HG03045 (cell line): ENCODE measurements around the gene ALG9.
A peak's percentile ranks its signal among the peaks of the same experiment; 100 is the strongest.
"Not testable (repeated sequence)": the region's sequence is repeated elsewhere in the genome, so short reads cannot be mapped to it uniquely, and the experiment has no call there.

Experiments used
- ATAC-seq: cut with Tn5 transposase; IDR thresholded peaks from one replicate; pipeline ENCODE4 v1.9.1; 2021; ENCODE audit warnings: mild to moderate bottlenecking, moderate library complexity; ENCODE audit not compliant: unreplicated experiment

Gene ALG9

GRCh38 chr11:111885053-111885452 lies 13.7 kb upstream of the ALG9 start:
- ATAC-seq: not testable (repeated sequence)

- no peak for ATAC-seq
These were observed 10.8 kb upstream of the ALG9 start for GRCh38 chr11:111882202-111882601.

GRCh38 chr11:111879637-111879960 lies 8.2 kb upstream of the ALG9 start:
- ATAC-seq: no peak

- peak; percentile 94 for ATAC-seq
These were observed 7.7 kb upstream of the ALG9 start, which contains the start of the genes CFAP68 and FDXACB1 for GRCh38 chr11:111878849-111879636. TSS of gene CFAP68 (plus strand) at chr11:111879541. CDS start at chr11:111879561, 20 bp downstream. TSS of gene FDXACB1 (minus strand) at chr11:111879165. CDS start at chr11:111879132, 33 bp downstream.

- no peak for ATAC-seq
These were observed 7.0 kb upstream of the ALG9 start for GRCh38 chr11:111878385-111878848.

GRCh38 chr11:111871693-111872161 lies 346 bp upstream of the ALG9 start:
- no peak for ATAC-seq

- ATAC-seq: no peak
These were observed 877 bp downstream of the ALG9 start for GRCh38 chr11:111870522-111870885.

GRCh38 chr11:111870113-111870512 lies 1.3 kb downstream of the ALG9 start:
- no peak for ATAC-seq

- no peak for ATAC-seq
These were observed 11.1 kb downstream of the ALG9 start for GRCh38 chr11:111860257-111860656.

GRCh38 chr11:111855506-111855905 lies 15.9 kb downstream of the ALG9 start:
- no peak for ATAC-seq

GRCh38 chr11:111852103-111852502 lies 19.3 kb downstream of the ALG9 start:
- no peak for ATAC-seq

- ATAC-seq: no peak
These were observed 19.7 kb downstream of the ALG9 start for GRCh38 chr11:111851636-111852035.

- no peak for ATAC-seq
These were observed 20.3 kb downstream of the ALG9 start for GRCh38 chr11:111851067-111851466.

GRCh38 chr11:111849631-111850030 lies 21.8 kb downstream of the ALG9 start:
- ATAC-seq: no peak

GRCh38 chr11:111846636-111847035 lies 24.7 kb downstream of the ALG9 start:
- no peak for ATAC-seq

- ATAC-seq: no peak
These were observed 25.3 kb downstream of the ALG9 start for GRCh38 chr11:111846063-111846462.

- no peak for ATAC-seq
These were observed 25.9 kb downstream of the ALG9 start for GRCh38 chr11:111845276-111846028.

- no peak for ATAC-seq
These were observed 27.7 kb downstream of the ALG9 start for GRCh38 chr11:111843661-111844060.

- ATAC-seq: peak; percentile 64
These were observed 29.9 kb downstream of the ALG9 start for GRCh38 chr11:111841370-111842053.

GRCh38 chr11:111840143-111840542 lies 31.2 kb downstream of the ALG9 start:
- ATAC-seq: no peak

- ATAC-seq: no peak
These were observed 33.3 kb downstream of the ALG9 start for GRCh38 chr11:111838054-111838453.
